Cardiac septum (tissue), 1 donor: Measurements from ENCODE around the gene PHPT1. TPM values are rescaled to one million over a fixed set of nuclear protein-coding genes. Genes with fewer than 3 reads are reported as not detected.

ENCODE experiments used
- DNase-seq: peaks from one replicate; pipeline ENCODE4 v3.0.0-alpha.2; 2020; ENCODE audit warnings: low spot score
- intact Hi-C: fragments of 100-400 bp; cut with DNase I; formaldehyde crosslinking; loops from one replicate; pipeline ENCODE4 v1.14.0; 2022
- total RNA-seq: library from RNA; stranded (reverse); fragmentation: NEBNext Ultra II Directional; extraction: Animal tissue kit (Norgen Biotek cat#: 25700); gene quantifications from one replicate; pipeline ENCODE4 v1.2.1, GENCODE V29; 2021
- donor health status: DM: no; HTN: no; CAD: no.

The PHPT1 gene
- total RNA-seq, 1 donor from 2014 or later, result 296 TPM

DNA sequence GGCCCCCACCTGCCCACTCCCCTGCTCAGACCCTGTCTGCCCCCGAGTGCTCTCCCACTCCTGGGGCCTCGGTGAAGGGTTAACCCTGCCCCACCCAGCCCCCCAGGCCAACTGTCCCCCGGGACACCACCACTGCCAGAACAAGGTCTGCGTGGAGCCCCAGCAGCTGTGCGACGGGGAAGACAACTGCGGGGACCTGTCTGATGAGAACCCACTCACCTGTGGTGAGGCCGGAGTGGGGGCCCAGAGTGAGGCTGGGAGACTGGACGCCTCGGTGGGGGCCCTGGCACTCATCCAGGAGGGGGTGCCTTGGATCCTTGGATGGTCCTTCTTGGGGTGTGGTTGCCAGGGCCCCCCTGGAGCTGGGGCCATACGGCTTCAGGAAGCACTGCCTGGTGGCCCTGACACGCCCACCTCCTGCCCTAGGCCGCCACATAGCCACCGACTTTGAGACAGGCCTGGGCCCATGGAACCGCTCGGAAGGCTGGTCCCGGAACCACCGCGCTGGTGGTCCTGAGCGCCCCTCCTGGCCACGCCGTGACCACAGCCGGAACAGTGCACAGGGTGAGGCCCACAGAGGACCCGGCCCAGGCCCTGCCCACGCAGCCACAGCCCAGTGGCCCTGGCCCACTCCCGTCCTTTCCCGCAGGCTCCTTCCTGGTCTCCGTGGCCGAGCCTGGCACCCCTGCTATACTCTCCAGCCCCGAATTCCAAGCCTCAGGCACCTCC lies 5.1 kb downstream of the PHPT1 start:
- intact Hi-C loops, result no loop called here
- no peak for DNase-seq

DNA sequence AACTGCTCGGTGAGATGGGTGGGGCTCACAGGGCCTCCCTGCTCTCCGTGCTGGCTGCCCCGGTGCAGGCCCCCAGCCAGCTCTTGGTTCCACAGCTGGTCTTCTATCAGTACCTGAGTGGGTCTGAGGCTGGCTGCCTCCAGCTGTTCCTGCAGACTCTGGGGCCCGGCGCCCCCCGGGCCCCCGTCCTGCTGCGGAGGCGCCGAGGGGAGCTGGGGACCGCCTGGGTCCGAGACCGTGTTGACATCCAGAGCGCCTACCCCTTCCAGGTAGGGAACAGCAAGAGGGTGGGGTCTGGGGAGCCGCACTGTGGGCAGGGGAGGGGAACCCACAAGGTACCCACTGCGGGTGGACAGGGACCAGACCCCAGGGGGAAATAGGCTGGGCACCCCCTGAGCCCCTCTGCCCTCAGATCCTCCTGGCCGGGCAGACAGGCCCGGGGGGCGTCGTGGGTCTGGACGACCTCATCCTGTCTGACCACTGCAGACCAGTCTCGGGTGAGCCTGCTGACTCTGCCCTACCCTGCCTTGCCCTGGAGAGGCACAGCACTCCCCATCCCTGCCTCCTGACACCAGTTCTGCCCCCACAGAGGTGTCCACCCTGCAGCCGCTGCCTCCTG lies 5.7 kb downstream of the PHPT1 start:
- DNase-seq, result no peak
- intact Hi-C loops, result no loop called here

DNA sequence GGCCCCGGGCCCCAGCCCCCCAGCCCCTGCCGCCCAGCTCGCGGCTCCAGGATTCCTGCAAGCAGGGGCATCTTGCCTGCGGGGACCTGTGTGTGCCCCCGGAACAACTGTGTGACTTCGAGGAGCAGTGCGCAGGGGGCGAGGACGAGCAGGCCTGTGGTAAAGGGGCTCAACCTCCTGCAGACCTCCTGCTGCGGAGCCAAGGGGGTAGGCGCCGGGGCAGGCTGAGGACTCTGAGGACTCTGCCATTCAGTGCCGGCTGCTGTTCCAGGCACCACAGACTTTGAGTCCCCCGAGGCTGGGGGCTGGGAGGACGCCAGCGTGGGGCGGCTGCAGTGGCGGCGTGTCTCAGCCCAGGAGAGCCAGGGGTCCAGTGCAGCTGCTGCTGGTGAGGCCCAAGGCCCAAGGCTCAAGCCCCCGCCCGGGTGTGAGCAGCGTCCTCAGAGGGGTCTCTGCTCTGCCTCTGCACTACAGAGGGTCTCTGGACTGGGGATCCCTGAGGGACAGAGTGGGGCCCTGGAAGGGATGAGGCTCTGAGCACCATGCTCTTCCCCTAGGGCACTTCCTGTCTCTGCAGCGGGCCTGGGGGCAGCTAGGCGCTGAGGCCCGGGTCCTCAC lies 6.4 kb downstream of the PHPT1 start:
- intact Hi-C loops, result no loop called here
- no peak for DNase-seq

DNA sequence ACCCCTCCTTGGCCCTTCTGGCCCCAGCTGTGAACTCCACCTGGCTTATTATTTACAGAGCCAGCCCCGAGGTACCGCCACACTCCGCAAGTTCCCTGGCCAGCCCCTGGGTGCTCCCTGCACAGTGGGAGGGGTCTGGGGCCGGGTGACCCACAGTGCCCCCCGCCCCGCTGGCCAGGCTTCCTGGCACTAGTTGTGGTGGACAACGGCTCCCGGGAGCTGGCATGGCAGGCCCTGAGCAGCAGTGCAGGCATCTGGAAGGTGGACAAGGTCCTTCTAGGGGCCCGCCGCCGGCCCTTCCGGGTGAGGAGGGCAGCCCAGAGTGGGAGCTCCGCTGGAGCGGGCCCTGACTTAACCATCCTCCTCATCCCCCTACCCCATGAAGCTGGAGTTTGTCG lies 6.9 kb downstream of the PHPT1 start:
- no peak for DNase-seq
- intact Hi-C loops, result no loop called here

DNA sequence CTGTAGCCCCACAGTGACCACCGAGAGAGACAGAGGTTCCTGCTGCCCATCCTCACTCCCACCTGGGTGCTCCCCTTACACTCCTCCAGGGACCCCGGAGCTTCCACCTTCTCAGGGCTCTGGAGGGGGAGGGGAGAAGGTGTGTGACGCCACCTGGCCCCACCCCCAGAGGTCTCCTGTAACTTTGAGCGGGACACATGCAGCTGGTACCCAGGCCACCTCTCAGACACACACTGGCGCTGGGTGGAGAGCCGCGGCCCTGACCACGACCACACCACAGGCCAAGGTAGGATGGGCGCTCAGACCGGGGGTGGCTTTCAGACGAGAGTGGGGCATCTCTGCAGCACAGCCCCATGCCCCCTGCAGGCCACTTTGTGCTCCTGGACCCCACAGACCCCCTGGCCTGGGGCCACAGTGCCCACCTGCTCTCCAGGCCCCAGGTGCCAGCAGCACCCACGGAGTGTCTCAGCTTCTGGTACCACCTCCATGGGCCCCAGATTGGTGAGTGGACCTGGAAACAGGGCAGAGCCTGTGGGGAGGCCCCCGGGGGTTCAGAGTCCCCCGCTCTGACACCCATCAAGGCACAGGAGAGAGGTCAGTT lies 7.4 kb downstream of the PHPT1 start:
- DNase-seq, result no peak
- intact Hi-C loops, result no loop called here

DNA sequence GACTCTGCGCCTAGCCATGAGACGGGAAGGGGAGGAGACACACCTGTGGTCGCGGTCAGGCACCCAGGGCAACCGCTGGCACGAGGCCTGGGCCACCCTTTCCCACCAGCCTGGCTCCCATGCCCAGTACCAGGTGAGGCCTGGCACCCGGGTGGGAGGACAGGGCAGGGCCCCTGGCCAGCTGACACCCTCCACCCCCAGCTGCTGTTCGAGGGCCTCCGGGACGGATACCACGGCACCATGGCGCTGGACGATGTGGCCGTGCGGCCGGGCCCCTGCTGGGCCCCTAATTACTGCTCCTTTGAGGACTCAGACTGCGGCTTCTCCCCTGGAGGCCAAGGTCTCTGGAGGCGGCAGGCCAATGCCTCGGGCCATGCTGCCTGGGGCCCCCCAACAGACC lies 8.0 kb downstream of the PHPT1 start:
- intact Hi-C loops, result no loop called here
- no peak for DNase-seq

DNA sequence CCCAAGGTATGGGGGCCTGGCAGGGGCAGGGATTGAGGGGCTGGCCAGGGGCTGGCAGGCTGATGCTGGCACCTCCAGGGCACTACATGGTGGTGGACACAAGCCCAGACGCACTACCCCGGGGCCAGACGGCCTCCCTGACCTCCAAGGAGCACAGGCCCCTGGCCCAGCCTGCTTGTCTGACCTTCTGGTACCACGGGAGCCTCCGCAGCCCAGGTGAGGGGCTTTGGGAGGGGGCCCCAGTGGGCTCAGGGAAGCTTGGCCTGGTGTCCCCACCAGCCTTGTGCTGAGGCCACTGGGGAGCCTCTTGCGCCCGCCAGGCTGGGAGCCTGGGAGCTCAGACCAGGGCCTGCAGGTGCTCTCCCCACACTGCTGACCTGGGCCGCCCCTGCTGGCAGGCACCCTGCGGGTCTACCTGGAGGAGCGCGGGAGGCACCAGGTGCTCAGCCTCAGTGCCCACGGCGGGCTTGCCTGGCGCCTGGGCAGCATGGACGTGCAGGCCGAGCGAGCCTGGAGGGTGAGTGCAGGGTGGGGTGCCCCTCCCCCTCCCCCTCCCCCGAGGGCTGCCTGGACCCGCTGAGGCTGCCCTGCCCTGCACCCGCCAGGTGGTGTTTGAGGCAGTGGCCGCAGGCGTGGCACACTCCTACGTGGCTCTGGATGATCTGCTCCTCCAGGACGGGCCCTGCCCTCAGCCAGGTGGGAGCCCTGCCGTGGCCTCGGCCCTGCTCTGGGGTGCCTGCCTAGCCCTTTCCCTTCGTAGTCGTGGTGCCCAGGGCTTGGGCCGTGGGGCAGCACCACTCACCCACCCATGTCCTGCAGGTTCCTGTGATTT lies 8.6 kb downstream of the PHPT1 start:
- intact Hi-C loops, result no loop called here
- DNase-seq, result no peak

DNA sequence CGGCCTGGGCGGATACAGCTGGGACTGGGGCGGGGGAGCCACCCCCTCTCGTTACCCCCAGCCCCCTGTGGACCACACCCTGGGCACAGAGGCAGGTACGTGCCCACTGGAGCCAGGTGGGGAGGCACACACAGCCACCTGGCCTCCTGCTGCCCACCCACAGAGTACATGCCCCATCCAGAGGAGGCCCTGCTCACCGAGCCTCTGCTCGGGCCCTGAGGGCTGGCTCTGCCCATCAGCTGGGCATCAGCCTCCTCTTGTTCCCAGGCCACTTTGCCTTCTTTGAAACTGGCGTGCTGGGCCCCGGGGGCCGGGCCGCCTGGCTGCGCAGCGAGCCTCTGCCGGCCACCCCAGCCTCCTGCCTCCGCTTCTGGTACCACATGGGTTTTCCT lies 9.2 kb downstream of the PHPT1 start:
- DNase-seq, result no peak

DNA sequence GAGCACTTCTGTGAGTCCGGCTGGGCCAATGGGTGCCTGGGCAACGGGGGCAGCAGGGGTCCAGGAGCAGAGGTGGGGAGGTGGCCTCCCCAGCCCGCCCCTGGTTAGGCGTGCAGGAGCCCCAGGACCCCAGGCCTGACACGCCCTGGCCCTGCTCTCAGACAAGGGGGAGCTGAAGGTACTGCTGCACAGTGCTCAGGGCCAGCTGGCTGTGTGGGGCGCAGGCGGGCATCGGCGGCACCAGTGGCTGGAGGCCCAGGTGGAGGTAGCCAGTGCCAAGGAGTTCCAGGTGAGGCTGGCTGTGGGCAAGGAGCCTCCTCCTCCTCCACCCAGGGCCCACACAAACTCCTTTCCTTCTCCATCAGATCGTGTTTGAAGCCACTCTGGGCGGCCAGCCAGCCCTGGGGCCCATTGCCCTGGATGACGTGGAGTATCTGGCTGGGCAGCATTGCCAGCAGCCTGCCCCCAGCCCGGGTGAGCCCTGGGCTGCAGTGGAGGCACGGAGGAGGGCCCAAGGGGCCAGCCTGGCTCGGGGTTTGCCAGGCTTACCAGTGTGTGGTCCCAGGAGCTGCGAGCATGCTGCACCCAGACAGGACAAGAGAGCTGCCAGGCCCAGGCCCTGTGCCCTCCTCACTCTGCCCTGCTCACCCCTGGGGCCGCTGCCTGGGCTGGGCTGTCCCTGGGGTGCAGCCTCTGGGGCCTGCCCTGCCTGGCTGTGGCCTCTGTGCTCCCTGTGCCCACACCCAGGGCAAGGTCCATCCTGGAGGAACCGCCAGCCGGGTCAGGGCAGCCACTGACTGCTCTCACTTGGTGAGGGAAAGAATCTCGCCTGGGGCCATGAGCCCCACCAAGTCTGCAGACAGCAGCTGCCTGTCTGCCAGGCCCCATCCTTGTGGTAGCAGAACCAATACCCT lies 9.9 kb downstream of the PHPT1 start:
- no peak for DNase-seq
- intact Hi-C loops, result no loop called here

More for the DNA sequence above, 9.2 kb downstream of the PHPT1 start:
- intact Hi-C loops, result no loop called here

DNA sequence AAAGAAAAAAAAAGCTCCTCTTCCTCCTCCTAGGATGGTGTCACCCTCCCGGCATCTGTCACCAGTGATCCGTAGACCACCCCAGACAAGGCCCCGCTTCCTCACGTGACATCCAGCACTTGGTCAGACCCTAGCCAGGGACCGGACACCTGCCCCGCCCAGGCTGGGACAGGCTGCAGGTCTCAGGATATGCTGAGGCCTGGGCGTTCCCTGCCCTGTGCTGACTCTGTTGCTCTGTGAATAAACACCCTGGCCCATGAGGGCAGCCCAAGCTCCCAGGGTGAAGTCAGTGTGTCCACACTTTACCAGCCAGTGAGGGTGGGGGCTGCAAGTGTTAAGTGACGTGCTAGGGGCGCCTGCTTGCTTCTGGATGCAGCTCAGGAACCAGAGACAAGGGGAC lies 11.3 kb downstream of the PHPT1 start:
- intact Hi-C loops, result no loop called here
- no peak for DNase-seq

DNA sequence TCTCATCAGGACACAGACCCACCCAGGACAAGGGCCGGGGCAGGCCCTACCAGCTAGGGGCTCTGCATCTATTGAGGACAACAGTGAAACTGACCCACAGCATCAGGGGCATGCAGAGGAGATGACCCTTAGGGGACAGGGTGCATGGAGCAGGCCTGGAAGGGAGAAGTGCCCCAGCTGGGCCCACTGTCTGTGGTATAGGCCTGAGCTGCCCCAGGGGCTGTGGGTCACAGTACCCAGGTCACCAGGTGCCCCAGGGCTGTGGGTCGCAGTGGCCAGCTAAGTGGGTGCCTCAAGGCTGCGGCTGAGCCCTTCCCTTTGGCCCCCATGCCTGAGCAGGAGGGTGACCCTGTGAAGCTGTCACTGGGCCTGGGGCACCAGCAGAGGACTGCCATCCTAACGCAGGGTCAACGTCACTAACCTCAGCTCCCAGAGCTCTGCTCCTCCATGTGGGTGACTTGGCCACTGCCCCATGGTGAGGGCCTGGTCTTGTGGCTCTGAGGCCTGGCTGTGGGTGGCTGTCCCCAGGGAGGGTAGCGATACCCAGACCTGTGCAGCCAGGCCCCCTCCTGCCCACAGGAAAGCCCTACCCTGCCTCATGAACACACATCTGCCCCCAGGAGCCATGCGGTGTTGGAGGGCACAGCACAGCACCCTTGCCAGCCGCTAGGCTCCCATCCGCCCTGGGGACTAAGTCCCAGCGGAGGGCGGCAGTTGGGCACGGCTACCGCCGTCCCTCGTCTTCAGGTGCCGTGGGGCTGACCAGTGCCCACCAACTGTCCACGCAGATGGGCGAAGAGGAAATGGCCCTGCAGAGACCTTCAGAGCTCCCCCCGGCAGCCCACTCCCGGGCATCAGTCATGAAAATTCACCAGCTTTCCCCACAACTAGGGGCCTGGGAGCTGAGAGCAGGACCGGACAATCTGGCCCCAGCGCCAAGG lies 12.0 kb downstream of the PHPT1 start:
- intact Hi-C loops, result no loop called here
- DNase-seq, result no peak

DNA sequence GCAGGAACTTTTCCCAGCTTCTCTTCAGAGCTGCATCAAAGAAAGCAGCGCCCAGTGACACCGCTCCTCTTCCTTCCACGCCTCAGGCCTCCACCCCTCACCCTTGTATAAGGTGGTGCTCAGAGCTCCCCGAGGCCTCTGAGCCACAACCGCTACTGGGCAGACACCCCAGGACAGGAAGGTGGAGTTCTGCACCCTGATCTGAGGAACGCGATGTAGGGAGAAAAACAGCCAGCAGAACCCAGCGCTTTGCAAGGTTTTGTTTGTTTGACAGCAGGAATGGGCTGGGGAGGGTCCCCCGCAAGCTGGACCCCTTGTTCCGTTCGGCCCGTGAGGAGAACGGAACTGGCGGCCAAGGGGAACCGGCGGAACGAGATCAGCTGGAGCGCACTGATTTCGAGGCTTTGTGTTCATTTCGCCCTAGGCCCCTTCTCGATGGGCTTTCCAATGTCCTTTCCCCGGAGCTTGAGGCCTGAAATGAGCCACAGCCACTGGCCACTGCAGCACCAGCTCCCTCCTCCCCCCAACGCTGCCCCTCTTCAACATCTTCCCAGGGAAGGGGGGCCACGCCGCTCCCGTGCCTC lies 12.8 kb downstream of the PHPT1 start:
- intact Hi-C loops, result no loop called here
- no peak for DNase-seq

DNA sequence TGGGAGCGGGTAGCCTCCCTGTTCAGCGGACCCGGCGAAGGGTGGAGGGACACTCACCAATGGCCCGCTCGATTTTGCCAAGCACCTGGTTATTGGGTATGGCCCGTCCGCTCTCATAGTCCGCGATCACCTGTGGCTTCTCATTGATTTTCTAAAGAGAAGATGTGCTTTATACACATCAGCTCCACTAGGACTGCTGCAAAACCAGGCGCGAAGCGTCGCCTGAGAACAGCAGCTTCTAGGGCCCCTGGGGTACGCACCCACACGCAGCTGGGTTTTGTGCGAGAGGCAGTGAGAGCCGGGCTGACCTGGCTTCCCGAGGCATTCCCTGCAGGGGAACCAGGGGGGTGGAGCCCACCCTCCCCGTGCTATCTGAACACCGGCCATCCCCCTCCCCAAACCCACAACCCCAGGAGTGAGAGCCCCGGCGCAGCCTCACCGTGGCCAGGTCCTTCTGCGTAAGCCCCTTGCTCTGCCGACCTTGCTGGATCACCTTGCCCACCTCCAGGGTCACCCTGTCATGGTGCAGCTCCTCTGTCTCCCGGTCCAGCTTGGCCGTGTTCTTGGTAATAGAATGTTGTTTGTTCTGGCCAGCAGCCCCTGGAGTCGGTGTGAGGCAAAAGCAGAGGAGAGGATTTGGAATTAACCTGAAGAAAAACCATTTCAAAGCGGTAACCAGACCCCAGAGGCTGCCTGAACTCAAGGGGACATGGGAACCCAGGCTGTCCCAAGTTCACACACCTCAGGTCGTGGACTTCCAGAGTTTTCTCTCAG lies 13.8 kb downstream of the PHPT1 start:
- intact Hi-C loops, result no loop called here
- DNase-seq, result peak; percentile 71

DNA sequence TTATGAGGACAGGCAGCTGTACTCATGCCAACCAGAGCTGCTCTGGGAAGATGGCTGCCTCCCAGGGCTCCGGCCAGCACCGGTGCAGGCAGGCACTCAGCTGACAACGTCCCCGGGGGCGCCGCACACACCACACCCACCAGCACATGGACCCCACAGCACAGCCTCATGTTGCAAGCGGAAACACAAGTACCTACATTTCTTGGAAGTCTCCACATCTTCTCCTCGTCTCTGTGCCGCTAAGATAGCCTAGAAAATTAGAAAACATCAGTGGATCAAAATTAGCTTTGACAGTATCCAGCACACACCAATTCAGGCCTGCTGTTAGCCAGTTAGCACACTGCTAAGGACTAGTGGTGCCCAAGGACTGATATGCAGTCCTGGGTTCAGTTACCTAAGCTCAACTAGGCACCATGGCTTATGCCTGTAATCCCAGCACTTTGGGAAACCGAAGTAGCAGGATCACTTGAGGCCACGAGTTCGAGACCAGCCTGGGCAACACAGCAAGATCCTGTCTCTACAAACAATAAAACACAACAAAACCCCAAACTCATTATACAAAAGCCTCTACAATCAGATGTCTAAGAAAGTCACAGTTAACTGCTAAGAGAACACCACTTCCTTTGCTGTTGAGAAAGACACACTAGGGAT lies 14.5 kb downstream of the PHPT1 start:
- no peak for DNase-seq
- intact Hi-C loops, result no loop called here

DNA sequence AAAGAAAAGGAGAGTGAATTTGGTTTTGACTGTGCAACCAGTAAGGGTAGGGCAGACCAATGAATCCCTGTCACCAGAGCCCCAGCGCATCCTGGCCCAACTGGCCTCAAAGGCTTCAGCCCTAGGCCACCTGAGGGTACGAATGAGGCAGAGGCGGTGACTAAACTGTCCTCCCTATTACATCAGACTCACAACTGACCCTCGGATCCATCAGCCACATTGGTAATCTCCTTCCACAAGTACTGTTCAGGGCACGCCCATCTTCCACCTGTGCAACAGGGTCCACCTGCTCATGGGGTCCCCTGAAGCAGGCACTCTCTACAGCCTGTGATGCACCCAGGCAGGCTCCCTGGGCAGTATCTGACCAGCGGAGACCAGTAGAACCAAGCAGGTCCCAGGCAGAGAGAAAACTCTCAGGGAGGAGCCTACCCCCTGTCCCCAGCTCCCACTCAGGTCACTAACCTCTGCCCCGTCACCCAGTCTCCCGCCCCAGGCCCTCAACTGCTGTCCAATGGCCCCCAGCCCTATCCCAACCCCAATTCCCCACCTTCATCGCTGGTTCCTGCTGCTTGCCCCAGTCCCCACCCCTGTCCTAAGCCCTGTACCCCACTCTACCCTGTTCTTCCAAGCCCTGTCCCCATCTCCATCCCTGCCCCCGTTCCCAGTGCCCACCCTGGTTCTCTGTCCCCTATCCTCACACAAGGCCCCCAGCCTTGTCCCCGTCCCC lies 16.0 kb downstream of the PHPT1 start:
- DNase-seq, result no peak

DNA sequence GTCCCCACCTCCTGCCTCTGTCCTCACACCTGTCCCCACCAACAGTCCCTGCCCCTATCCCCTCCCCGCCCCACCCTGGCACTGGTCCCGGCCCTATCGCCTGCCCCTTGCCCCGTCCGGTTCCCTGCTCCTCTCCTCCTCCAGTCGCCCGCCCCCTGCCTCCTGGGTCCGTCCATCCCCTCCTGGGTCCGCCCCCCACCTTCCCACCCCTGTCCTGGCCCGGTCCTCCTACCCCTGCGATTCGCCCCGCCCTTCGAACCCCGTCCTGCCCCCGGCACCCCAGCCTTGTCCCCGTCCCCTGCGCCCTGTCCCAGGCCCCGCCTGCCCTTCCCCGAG lies 16.5 kb downstream of the PHPT1 start:
- intact Hi-C loops, result no loop called here
- DNase-seq, result no peak

More for the DNA sequence above, 16.0 kb downstream of the PHPT1 start:
- intact Hi-C loops, result no loop called here
